ENCODE data around the gene TEX28. TPM values are rescaled to one million over a fixed set of nuclear protein-coding genes. Genes with fewer than 3 reads are reported as not detected.
"Not testable (repeated sequence)": the region's sequence is repeated elsewhere in the genome, so short reads cannot be mapped to it uniquely, and the experiment has no call there.

The TEX28 gene
- total RNA-seq, 4 donors from 2014 or later, result not detected

DNA sequence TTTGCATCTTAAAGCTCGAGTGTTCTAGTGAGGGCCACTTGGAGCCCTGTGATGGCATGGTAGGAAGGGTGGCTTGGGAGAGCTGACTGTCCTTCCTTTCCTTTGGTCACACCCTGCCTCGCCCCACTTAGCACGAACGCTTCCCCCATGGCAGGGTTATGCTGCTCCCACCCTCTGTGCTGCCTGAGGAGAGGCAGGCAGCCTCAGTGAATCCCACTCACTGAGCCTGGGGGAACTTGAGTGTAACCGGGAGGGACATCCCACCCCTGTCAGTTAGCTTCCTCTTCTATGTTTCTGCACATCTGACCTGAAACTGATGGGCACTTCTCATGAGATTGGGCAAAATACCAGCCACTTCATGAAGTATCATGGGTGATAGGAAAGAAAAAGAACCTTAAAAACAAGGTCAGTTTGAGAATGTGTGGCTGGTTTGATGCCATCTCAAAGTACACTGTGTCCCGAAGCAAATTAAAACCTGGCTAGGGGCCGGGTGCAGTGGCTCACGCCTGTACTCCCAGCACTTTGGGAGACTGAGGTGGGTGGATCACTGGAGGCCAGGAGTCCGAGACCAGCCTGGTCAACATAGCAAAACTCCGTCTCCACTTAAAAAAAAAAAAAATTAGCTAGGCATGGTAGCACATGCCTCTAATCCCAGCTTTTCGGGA lies 10.7 kb upstream of the TEX28 start:
- TF ChIP-seq, protein P1, sequence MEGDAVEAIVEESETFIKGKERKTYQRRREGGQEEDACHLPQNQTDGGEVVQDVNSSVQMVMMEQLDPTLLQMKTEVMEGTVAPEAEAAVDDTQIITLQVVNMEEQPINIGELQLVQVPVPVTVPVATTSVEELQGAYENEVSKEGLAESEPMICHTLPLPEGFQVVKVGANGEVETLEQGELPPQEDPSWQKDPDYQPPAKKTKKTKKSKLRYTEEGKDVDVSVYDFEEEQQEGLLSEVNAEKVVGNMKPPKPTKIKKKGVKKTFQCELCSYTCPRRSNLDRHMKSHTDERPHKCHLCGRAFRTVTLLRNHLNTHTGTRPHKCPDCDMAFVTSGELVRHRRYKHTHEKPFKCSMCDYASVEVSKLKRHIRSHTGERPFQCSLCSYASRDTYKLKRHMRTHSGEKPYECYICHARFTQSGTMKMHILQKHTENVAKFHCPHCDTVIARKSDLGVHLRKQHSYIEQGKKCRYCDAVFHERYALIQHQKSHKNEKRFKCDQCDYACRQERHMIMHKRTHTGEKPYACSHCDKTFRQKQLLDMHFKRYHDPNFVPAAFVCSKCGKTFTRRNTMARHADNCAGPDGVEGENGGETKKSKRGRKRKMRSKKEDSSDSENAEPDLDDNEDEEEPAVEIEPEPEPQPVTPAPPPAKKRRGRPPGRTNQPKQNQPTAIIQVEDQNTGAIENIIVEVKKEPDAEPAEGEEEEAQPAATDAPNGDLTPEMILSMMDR (IDR thresholded peaks at IDR 0.05), result no peak
- TF ChIP-seq POLR2A (IDR thresholded peaks at IDR 0.05), result no peak
- no peaks in the 10 kb centered on the region for H3K9me3 ChIP-seq
- H3K27ac ChIP-seq, result no peak overlapping the region
- no peak for DNase-seq
- H3K4me1 ChIP-seq, result no peaks in the 10 kb centered on the region
- no peak overlapping the region for H3K4me3 ChIP-seq
- intact Hi-C loops (cut with DNase I; ENCODE audit: low total_unique reads), result no loop called here
- H3K27me3 ChIP-seq, result no peaks in the 10 kb centered on the region
- H3K36me3 ChIP-seq, result no peaks in the 10 kb centered on the region

DNA sequence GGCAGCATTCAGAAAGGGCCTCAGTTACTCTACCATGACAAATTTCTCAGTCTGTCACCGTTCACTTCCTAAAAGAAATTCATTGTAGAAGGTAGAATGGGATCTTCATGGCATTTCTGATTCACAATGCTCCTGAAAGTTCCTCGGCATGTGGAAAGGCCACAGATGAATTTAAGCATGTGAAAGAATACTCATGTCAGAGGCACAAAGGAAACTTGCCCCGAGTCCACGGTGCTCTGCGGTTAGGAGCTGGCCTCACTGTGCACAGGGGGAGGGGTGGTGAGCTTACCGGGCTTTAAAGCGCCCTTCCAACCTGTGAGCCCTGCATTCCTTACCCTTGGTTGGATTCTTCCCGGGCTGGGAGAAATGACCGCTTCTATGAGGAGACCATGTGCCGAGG lies 9.9 kb upstream of the TEX28 start:
- no peaks in the 10 kb centered on the region for H3K4me1 ChIP-seq
- H3K36me3 ChIP-seq, result no peaks in the 10 kb centered on the region
- H3K9me3 ChIP-seq, result no peaks in the 10 kb centered on the region
- intact Hi-C loops (cut with DNase I; ENCODE audit: low total_unique reads), result no loop called here
- no peak overlapping the region for H3K4me3 ChIP-seq
- TF ChIP-seq, protein P1 (IDR thresholded peaks at IDR 0.05), result no peak
- TF ChIP-seq POLR2A (IDR thresholded peaks at IDR 0.05), result no peak
- DNase-seq, result no peak
- H3K27me3 ChIP-seq, result no peaks in the 10 kb centered on the region
- no peak overlapping the region for H3K27ac ChIP-seq

DNA sequence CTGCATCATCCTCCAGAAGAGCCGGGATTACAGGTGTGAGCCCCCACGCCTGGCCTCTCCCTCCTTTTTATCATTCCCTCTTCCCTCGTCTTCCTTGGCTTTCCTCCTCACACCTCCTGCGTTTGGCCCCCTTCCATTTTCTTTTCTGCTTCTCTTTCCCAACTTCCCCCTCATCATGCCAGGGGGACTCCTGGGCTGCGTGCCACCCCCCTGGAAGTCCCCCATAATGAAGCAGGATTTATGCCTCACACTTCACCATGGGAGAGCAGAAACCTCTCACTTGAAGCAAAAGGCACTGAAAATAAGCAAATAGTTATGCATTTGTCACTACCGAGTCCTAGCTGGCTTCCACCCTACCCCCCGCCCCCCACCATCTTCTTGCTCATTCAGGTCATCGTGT lies 8.6 kb upstream of the TEX28 start:
- H3K9me3 ChIP-seq, result no peaks in the 10 kb centered on the region
- intact Hi-C loops (cut with DNase I; ENCODE audit: low total_unique reads), result no loop called here
- no peaks in the 10 kb centered on the region for H3K27me3 ChIP-seq
- no peak overlapping the region for H3K27ac ChIP-seq
- no peaks in the 10 kb centered on the region for H3K36me3 ChIP-seq
- DNase-seq, result no peak
- no peak for TF ChIP-seq POLR2A (IDR thresholded peaks at IDR 0.05)
- TF ChIP-seq, protein P1 (IDR thresholded peaks at IDR 0.05), result no peak
- H3K4me1 ChIP-seq, result no peaks in the 10 kb centered on the region
- no peak overlapping the region for H3K4me3 ChIP-seq

DNA sequence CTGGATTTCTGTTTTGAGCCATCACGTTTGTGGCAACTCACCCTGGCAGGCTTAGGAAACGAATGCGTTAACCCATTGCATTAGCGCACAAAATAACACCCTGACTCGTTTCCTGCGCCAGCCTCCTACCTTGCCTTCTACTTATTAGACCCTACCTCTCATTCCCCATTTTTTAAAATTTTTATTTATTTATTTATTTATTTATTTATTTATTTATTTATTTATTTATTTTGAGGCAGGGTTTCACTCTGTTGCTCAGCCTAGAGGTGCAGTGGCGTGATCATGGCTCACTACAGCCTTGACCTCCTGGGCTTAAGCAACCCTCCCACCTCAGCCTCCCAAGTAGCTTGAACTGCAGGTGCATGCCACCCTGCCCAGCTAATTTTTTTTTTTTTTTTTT lies 8.1 kb upstream of the TEX28 start:
- H3K4me1 ChIP-seq; H3K4me3 ChIP-seq; H3K9me3 ChIP-seq; intact Hi-C loops (cut with DNase I; ENCODE audit: low total_unique reads); H3K27me3 ChIP-seq; H3K27ac ChIP-seq; DNase-seq; H3K36me3 ChIP-seq: not testable (repeated sequence)

DNA sequence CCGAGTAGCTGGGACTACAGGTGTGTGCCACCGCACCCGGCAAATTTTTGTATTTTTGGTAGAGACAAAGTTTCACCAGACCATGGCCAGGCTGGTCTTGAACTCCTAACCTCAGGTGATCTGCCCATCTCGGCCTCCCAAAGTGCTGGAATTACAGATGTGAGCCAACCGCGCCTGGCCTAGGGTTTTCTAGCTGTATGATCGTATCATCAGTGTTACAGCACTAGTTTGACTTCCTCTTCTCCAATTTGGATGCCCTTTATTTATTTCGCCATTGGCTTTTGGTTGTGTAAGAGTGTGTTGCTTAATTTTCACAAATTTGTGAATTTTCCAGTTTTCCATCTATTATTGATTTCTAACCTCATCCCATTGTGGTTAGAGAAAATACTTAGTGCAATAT lies 5.9 kb upstream of the TEX28 start:
- DNase-seq, result no peak
- H3K27ac ChIP-seq, result no peak overlapping the region
- H3K27me3 ChIP-seq, result no peaks in the 10 kb centered on the region
- no peaks in the 10 kb centered on the region for H3K9me3 ChIP-seq
- no peak overlapping the region for H3K4me3 ChIP-seq
- H3K4me1 ChIP-seq, result no peaks in the 10 kb centered on the region
- TF ChIP-seq, protein P1 (IDR thresholded peaks at IDR 0.05), result no peak
- TF ChIP-seq POLR2A (IDR thresholded peaks at IDR 0.05), result no peak
- intact Hi-C loops (cut with DNase I; ENCODE audit: low total_unique reads), result no loop called here
- no peaks in the 10 kb centered on the region for H3K36me3 ChIP-seq

DNA sequence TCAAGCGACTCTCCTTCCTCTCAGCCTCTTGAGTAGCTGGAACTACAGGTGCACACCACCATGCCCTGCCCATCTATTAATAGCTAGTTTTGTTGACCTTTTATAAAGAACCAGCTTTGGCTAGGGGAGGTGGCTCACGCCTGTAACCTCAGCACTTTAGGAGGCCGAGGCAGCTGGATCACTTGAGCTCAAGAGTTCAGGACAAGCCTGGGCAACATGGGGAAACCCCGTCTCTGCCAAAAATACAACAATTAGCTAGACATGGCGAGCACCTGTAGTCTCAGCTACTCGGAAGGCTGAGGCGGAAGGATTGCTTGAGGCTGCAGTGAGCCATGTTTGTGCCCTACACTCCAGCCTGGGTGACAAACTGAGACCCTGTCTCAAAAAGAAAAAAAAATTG lies 3.4 kb upstream of the TEX28 start:
- Histone ChIP-seq H3K27ac (no peak overlapping the region), H3K27me3 (no peaks in the 10 kb centered on the region), H3K9me3 (no peaks in the 10 kb centered on the region), H3K4me3 (no peak overlapping the region), H3K36me3 (no peaks in the 10 kb centered on the region), H3K4me1 (no peaks in the 10 kb centered on the region)
- TF ChIP-seq, protein P1 (IDR thresholded peaks at IDR 0.05), result no peak
- TF ChIP-seq POLR2A (IDR thresholded peaks at IDR 0.05), result no peak
- intact Hi-C loops (cut with DNase I; ENCODE audit: low total_unique reads), result no loop called here
- DNase-seq, result no peak

Measured in uterus (tissue), 4 donors.